Measurements from ENCODE around the gene ANO2.

DNA sequence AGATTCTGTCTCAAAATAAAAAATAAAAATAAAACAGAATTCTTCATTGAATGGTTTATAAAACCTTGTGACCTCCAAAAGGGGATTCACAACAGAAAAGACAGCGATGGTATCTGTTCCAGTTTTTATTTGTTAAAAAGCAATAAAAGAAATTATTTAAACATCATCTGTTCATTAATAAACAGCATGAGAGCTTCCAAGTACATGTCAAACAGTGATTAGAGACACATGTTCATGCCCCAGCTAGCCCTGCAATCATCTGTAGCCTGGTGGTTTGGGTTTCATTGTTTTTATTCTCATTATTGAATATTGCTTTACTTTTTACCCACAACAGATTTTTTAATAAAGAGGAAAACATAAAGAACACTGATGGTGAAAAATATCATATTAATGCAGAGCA lies 173.3 kb downstream of the ANO2 start:
- no peak for TF ChIP-seq POLR2A (IDR thresholded peaks at IDR 0.05; ENCODE audit: low read depth, low read length)
- TF ChIP-seq JUN (IDR thresholded peaks at IDR 0.05; ENCODE audit: borderline replicate concordance, insufficient read depth, insufficient read length, low read depth), result no peak
